T-helper 1 cell treated with Interleukin-12 subunit alpha and Interleukin-12 subunit beta and Interleukin-4 antibody, amounts not matched to agents 30 μg/mL and 1 μg/mL, for 36 hours (primary cell): ENCODE measurements around the gene PSMB5.

Experiments
- H3K27ac Mint-ChIP-seq: one replicate; pipeline ENCODE4 v1.8.0; 2021; ENCODE audit warnings: mild to moderate bottlenecking, mixed read lengths
- H3K27me3 Mint-ChIP-seq: one replicate; pipeline ENCODE4 v1.8.0; 2021; ENCODE audit warnings: low read depth, mixed read lengths
- H3K36me3 Mint-ChIP-seq: one replicate; pipeline ENCODE4 v1.8.0; 2021; ENCODE audit warnings: low read depth, mixed read lengths
- H3K4me1 Mint-ChIP-seq: one replicate; pipeline ENCODE4 v1.8.0; 2021; ENCODE audit warnings: low read depth, mixed read lengths
- H3K4me3 Mint-ChIP-seq: one replicate; pipeline ENCODE4 v1.8.0; 2021; ENCODE audit warnings: mild to moderate bottlenecking, moderate library complexity, mixed read lengths
- H3K9me3 Mint-ChIP-seq: one replicate; pipeline ENCODE4 v1.8.0; 2021; ENCODE audit warnings: mixed read lengths

Gene PSMB5

DNA sequence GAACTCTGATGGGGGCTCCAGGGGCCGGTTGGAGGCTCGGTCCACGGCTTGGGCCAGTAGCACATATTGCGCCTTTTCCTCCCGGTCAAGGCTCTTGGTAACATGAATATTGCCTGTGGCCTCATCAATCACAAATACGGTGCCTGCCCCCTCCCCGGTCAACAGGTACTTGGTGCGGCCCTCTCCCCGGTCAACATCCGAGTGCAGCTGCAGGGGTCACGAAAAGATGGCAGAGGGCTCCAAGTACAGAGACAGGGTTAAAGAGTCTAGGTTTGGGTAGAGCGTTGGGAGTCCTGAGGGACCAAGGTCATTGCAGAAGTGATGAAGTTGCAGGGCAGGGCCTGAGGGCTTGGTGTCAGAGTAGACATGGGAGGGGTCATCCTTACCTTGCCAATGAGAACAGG, 20.4 kb upstream of the PSMB5 start:
- Mint-ChIP-seq H3K4me1 (peaks cover 19% of the 10 kb centered on the region), H3K27ac (no peak overlapping the region), H3K36me3 (peaks cover 12% of the 10 kb centered on the region), H3K9me3 (no peaks in the 10 kb centered on the region), H3K4me3 (no peak overlapping the region), H3K27me3 (peaks cover 12% of the 10 kb centered on the region)

DNA sequence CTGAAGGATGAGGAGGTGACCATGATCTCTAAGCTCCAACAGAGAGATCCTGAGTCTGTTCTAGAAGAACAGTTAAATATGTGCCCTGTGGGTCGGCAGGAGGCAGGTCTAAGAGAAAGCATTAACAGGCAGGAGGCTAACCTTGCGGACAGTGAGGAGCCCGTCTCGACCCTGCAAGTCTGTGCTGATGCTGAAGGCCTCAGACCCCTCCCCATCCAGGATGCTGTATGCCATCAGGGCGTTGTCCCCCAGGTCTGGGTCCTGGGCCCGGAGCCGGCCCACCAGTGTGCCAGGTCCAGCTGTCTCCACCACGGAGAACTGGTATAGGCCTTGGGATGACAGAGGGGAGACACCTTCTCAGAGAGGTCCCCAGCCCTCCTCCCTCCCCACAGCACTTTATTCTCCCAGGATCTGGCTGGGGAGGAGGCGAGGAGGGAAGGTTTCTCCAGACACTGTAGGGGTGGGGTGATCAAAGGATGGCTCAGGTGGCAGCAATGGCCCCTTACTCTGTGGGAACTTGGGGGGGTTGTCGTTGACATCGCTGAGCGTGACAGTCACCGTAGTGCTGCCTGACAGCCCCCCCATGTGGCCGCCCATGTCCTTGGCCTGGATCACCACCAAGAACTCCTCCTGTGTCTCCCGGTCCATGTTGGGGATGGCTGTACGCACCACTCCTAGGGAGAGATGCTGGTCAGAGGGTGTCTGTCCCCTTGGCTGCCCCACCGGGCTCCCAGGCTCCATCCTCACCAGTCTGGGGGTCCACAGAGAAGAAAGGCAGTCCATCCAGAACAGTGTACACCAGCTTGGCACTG, 19.5 kb upstream of the PSMB5 start:
- Mint-ChIP-seq H3K4me1 (peaks cover 17% of the 10 kb centered on the region), H3K4me3 (peak overlapping the region; percentile 45), H3K27me3 (peaks cover 12% of the 10 kb centered on the region), H3K36me3 (peaks cover 7% of the 10 kb centered on the region), H3K27ac (no peak overlapping the region), H3K9me3 (no peaks in the 10 kb centered on the region)

- peaks cover 5% of the 10 kb centered on the region for H3K36me3 Mint-ChIP-seq
- peaks cover 16% of the 10 kb centered on the region for H3K4me1 Mint-ChIP-seq
- no peak overlapping the region for H3K27ac Mint-ChIP-seq
- no peaks in the 10 kb centered on the region for H3K9me3 Mint-ChIP-seq
- H3K4me3 Mint-ChIP-seq: no peak overlapping the region
- H3K27me3 Mint-ChIP-seq: peaks cover 12% of the 10 kb centered on the region
Measured at GRCh38 chr14:23053426-23053825, 18.7 kb upstream of the PSMB5 start.

GRCh38 chr14:23052671-23053070, 18.0 kb upstream of the PSMB5 start:
- no peak overlapping the region for H3K27ac Mint-ChIP-seq
- H3K4me3 Mint-ChIP-seq: no peak overlapping the region
- H3K27me3 Mint-ChIP-seq: peaks cover 12% of the 10 kb centered on the region

DNA sequence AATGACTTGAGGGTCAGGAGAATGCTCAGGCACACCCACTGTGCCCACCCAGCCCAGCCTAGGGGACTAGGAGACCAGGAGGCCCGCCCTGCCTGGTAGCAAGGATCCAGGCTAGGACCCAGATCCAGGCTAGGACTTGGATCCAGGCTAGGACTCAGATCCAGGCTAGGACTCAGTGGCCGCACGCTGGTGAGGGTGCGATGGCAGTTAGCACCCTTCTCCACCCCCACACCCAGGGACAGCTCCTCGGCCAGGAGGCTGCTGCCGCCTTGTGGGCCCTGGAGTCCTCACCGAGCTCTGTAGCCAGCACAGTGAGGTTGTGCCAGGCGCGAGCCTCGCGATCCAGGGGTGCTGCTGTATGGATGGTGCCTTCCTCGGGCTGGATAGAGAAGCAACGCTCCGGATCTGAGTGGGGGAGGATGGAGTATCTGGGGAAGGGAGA, 17.5 kb upstream of the PSMB5 start:
- H3K4me1 Mint-ChIP-seq: peaks cover 10% of the 10 kb centered on the region

More at GRCh38 chr14:23052671-23053070, 18.0 kb upstream of the PSMB5 start:
- H3K4me1 Mint-ChIP-seq: peaks cover 10% of the 10 kb centered on the region
- no peaks in the 10 kb centered on the region for H3K9me3 Mint-ChIP-seq
- no peaks in the 10 kb centered on the region for H3K36me3 Mint-ChIP-seq

GRCh38 chr14:23051141-23052057, 16.7 kb upstream of the PSMB5 start:
- H3K36me3 Mint-ChIP-seq: no peaks in the 10 kb centered on the region
- H3K27me3 Mint-ChIP-seq: peaks cover 7% of the 10 kb centered on the region
- H3K27ac Mint-ChIP-seq: no peak overlapping the region
- no peaks in the 10 kb centered on the region for H3K9me3 Mint-ChIP-seq
- H3K4me3 Mint-ChIP-seq: no peak overlapping the region
- H3K4me1 Mint-ChIP-seq: peaks cover 5% of the 10 kb centered on the region

More for the DNA sequence above, 17.5 kb upstream of the PSMB5 start:
- Mint-ChIP-seq H3K4me3 (no peak overlapping the region), H3K27ac (no peak overlapping the region), H3K27me3 (peaks cover 12% of the 10 kb centered on the region), H3K9me3 (no peaks in the 10 kb centered on the region), H3K36me3 (no peaks in the 10 kb centered on the region)

DNA sequence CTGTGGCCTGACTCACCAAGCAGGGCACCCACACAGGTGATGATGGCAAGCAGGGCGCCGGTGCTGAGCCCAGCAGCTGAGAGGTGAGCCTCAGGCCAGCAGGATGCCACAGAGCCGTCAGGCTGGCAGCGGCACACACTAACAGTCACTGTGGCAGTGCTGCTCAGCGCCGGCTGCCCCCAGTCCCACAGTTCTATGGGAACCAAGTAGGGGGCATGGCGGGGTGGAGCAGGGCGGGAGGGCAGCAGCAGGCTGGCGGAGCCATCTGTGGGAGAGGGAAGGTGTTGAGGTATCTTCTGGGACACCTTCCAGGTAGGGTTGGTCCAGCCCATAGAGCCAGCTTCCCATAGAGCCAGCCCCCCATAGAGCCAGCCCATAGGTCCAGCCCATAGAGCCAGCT, 14.3 kb upstream of the PSMB5 start:
- Mint-ChIP-seq H3K4me3 (no peak overlapping the region), H3K36me3 (no peaks in the 10 kb centered on the region), H3K27me3 (no peaks in the 10 kb centered on the region), H3K9me3 (no peaks in the 10 kb centered on the region), H3K4me1 (no peaks in the 10 kb centered on the region), H3K27ac (no peak overlapping the region)

DNA sequence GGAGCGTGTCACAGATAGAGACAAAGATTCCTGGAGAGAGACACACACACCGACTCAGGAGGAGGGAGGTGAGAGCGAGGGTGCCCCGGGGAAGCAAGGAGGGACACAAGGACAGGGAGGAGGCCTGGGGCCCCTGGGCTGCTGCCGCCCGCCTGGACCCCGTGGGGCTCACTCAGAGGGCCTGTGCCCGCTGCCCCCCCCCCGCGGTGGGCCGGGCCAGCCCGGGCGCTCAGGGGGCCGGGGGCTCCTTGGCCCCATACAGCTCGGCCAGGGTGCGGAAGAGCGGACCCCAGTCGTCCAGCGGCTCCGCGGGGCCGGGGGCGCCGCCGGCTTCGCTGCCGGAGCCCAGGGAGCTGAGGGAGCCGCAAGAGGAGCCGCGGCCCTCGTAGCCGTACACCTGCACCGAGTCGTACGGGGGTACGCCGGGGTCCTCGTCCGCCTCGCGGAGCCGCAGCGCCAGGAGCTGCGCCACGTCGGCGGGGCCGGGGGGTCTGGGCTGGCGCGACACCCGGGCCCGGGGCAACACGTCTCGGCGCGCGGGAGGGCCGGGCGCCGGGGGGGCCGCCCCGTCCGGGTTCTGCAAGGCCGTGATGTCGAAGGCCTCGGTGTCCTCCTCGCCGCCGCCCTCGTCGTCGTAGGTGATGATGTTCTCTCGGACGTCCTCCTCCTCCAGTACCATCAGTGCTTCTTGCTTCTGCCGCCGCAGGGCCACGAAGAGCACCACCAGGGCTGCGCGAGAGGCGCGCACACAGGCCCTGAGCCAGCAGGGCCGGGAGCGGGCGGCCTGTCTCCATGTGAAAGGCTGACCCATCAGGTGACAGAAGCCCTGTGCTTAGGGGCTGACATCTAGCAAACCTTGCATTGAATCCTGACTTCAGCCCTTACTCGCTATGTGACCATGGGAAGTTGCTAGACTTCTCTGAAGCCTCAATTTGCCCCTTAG, 13.3 kb upstream of the PSMB5 start:
- H3K36me3 Mint-ChIP-seq: no peaks in the 10 kb centered on the region
- H3K27ac Mint-ChIP-seq: no peak overlapping the region
- H3K4me3 Mint-ChIP-seq: no peak overlapping the region
- H3K27me3 Mint-ChIP-seq: no peaks in the 10 kb centered on the region
- H3K9me3 Mint-ChIP-seq: no peaks in the 10 kb centered on the region
- no peaks in the 10 kb centered on the region for H3K4me1 Mint-ChIP-seq

- H3K36me3 Mint-ChIP-seq: no peaks in the 10 kb centered on the region
- no peaks in the 10 kb centered on the region for H3K4me1 Mint-ChIP-seq
- no peak overlapping the region for H3K27ac Mint-ChIP-seq
- H3K9me3 Mint-ChIP-seq: no peaks in the 10 kb centered on the region
- no peak overlapping the region for H3K4me3 Mint-ChIP-seq
- no peaks in the 10 kb centered on the region for H3K27me3 Mint-ChIP-seq
Measured at GRCh38 chr14:23047034-23047634, 12.4 kb upstream of the PSMB5 start.

DNA sequence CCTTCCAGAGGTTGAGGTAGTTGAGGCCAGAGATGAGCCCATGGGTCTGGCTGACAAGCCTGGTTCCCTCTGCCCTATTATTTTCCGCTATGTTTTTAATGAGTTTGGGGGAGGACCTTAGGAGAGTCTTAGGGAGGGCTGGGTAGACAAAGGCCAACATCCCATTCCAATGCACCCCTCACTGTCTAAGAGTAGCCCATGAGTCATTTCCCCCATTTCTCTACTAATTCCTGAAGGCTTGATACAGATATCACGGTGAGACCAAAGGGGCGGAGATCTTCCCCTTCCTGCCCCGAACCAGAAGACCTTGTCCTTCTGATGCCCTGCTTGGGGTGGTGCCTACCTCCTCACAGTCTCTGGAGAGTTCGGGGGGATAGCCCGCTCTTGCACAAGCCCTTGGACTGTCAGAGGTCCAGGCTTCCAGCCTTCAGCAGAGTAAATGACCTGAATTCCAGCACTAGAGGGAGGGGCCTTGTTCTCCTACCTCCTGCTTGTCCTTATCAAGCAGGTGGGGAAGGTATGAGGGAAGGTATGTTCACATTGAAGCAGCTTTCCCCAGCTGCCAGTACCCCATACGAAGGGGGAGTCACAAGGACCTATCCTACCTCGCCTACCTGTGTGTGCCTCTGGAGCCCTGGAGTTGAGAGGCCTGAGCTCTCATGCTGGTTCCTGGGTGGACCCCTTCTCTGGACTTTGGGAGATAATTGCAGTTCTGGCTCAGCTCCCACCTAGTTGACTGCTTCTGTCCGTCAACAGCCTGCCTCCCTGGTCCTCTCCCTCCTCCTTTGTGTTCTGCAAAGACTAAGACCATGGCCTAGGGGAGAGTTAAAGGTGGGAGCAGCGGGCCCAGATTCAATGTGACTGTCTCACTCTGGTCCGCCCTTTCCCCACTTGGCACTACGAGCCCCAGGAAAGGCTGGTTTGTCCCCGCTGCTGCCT, 11.0 kb upstream of the PSMB5 start:
- Mint-ChIP-seq H3K4me1 (no peaks in the 10 kb centered on the region), H3K4me3 (no peak overlapping the region), H3K9me3 (no peaks in the 10 kb centered on the region), H3K36me3 (no peaks in the 10 kb centered on the region), H3K27ac (no peak overlapping the region), H3K27me3 (no peaks in the 10 kb centered on the region)

DNA sequence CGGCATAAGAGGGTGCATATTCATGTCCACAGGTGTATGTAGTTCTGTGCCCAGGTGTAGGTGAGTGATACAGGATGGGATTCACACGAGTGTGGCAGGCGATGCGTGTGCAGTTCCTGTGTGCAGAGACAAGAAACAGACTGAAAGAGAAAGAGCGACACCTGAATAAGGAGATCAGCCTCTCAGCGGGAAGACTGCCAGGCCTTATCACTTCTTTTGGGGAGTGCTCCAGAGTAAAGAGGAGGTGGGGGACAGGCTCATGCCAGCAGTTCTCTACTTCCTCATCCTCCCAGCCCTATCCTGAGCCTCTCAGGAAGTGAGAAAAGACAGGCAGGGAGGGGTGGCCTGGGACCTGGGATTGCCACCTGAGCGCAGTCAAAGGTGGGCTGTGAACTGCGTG, 10.1 kb upstream of the PSMB5 start:
- H3K9me3 Mint-ChIP-seq: no peaks in the 10 kb centered on the region
- no peaks in the 10 kb centered on the region for H3K36me3 Mint-ChIP-seq
- no peaks in the 10 kb centered on the region for H3K27me3 Mint-ChIP-seq
- H3K27ac Mint-ChIP-seq: no peak overlapping the region
- no peak overlapping the region for H3K4me3 Mint-ChIP-seq
- no peaks in the 10 kb centered on the region for H3K4me1 Mint-ChIP-seq

- Mint-ChIP-seq H3K4me1 (no peaks in the 10 kb centered on the region), H3K9me3 (no peaks in the 10 kb centered on the region), H3K4me3 (no peak overlapping the region), H3K27ac (no peak overlapping the region), H3K27me3 (no peaks in the 10 kb centered on the region), H3K36me3 (no peaks in the 10 kb centered on the region)
Measured at GRCh38 chr14:23043754-23044153, 9.1 kb upstream of the PSMB5 start.

- H3K27ac Mint-ChIP-seq: no peak overlapping the region
- no peaks in the 10 kb centered on the region for H3K9me3 Mint-ChIP-seq
- no peak overlapping the region for H3K4me3 Mint-ChIP-seq
- no peaks in the 10 kb centered on the region for H3K36me3 Mint-ChIP-seq
- H3K27me3 Mint-ChIP-seq: no peaks in the 10 kb centered on the region
- H3K4me1 Mint-ChIP-seq: no peaks in the 10 kb centered on the region
Measured at GRCh38 chr14:23043145-23043544, 8.4 kb upstream of the PSMB5 start.
